Suppressor macrophage treated with lipopolysaccharide for 4 hours (primary cell): Measurements from ENCODE around the gene IKZF2.

Source experiments
- DNase-seq: peaks from one replicate; pipeline ENCODE4 v3.0.0-alpha.2; 2020

The IKZF2 gene

GRCh38 chr2:213098612-213099011, 52.8 kb downstream of the IKZF2 start:
- DNase-seq, result no peak

DNA sequence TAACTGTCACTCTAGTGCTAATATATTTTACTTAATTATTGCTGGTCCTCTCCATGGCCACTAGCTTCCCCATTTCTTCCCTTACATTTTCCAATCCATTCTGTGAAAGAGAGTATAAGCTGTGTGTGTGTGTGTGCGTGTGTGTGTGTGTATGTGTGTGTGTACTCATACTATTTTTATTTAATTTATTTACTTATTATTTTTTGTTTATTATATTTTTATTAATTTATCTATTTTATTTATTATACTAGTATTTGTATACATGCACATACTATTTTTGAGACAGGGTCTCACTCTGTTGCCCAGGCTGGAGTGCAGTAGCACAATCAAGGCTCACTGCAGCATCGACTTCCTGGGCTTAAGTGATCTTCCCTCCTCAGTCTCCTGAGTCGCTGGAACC, 59.6 kb downstream of the IKZF2 start:
- no peak for DNase-seq

DNA sequence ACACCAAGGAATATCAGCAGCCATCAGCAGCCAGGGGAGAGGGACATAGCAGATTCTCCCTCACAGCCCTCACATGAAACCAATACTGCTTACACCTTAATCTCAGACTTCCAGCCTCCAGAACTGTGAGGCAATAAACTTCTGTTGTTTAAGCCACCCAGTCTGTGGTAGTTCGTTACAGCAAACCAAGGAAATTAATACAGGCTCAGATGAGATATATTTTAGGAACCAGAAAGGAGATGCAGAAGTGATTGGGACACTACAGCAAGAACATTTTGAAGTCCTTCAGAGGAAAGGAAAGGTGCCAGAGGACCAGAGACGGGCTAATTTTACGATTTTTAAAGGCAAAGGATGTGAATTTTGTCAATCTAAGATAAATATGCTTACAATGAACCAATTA, 60.6 kb downstream of the IKZF2 start:
- no peak for DNase-seq

- DNase-seq, result no peak
Observed at GRCh38 chr2:213089438-213089837, 62.0 kb downstream of the IKZF2 start.

- DNase-seq, result no peak
Observed at GRCh38 chr2:213087040-213087439, 64.4 kb downstream of the IKZF2 start.

GRCh38 chr2:213086571-213086970, 64.8 kb downstream of the IKZF2 start:
- no peak for DNase-seq

- no peak for DNase-seq
Observed at GRCh38 chr2:213086050-213086449, 65.4 kb downstream of the IKZF2 start.

- DNase-seq, result no peak
Observed at GRCh38 chr2:213085538-213085937, 65.9 kb downstream of the IKZF2 start.

- no peak for DNase-seq
Observed at GRCh38 chr2:213084261-213084660, 67.2 kb downstream of the IKZF2 start.

DNA sequence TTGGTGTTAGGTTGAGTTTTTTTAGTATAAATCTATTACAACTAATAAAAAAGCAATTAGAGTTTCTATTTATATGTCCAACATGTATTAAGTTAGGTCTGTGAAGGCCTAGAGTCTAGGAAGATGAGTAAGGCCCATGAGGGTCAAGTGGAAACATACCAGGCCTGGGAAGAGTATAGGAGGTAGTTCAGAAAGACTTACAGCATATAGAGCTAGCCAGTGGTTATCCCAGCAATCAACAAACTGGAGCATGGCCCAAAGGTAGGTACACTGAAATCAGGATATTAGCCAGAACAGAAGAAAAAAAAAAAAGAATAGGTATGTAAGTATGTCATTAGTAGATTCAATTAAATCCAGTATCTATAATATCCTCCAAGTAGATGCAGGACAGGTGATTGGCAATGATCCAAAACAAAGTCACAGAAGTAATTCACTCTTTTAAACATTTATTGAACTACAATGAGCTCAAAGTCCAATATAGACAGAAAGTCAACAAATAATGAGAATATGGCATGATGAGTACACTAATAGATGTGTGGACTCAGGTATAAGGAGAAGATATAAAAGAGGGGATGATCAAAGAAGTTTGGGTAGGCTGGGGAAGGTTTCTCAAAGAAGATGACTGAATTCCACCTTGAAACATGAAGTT, 70.3 kb downstream of the IKZF2 start:
- no peak for DNase-seq

DNA sequence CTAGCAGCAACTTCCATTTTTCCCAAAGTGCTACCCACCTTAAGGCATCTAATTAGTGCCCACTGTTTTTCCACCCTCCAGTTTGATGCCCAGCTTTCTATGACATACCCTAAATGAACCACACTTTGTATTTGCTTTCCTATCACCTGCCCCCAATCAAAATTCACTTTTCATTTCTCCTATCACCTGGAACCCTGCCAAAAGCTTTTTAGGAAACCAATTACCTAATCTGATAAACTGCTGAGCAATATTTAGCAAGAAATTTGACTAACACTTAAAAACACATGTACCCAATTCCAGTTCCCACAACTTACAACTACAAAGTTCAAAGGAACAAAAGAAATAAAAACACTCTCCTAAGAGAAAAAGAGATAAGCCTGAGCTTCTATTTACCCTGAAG, 71.7 kb downstream of the IKZF2 start:
- no peak for DNase-seq

DNA sequence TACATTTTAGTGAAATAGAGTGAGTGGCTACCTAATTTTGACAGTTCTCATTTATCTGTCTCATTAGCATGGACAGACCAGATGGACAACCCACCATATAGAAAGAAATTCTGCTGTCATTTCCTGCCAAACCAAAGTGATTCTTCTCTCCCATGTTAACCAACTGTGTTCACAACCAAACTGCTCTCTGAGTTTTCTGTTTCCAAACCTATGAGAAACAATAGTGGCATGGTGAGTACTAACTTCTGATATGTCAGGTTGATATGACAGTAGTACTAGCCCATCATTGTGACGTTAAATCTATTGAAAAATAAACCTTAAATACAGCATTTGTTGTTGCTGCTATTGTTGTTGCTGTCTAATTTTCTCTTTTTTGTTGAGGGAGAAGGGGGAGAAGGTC, 72.7 kb downstream of the IKZF2 start:
- no peak for DNase-seq

- DNase-seq, result no peak
Observed at GRCh38 chr2:213069531-213069930, 81.9 kb downstream of the IKZF2 start.

DNA sequence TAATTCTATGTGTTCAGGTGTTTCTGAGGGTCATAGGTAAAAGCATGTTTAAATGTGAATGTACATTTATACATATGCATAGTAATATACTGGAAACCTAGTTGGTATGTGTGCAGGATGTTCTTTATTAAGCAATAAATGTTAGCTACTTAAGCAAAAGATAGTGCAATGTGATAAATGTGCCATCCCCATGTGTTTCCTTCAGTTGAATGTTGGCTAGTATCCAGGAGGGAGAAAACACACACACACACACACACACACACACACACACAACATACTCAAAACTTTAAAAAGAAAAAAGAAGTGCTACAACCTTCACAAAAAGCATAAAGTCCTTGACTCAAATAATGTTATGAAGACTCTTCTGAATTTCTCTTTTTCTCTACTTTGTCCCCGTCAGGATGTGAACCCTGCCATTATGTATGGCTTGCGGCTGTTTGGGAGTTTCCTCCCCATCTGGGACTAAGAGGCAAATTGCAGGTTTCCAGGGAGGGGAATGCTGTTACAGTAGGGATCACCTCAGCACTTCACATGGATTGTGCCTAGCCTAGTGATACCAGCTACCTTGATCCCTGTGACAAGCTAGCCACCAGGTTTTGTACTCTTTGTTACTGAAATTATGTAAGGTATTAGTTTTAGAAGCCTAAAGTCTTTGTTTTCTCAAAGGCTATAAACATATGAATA, 82.6 kb downstream of the IKZF2 start:
- no peak for DNase-seq

GRCh38 chr2:213067888-213068287, 83.5 kb downstream of the IKZF2 start:
- no peak for DNase-seq

DNA sequence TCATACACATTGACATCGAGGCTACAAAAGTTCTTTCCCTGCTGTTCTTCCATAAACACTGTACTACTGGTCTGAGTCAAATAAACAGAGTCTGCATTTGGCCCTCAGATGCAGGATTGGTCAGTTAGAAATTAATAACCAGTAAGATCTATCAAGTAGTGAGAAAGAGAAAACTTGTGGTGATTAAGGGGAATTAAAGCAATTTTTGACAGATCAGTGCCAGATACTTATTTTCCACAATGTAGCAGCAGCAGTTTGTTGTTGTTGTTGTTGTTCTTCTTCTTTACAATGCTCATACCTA, 85.0 kb downstream of the IKZF2 start:
- no peak for DNase-seq

- no peak for DNase-seq
Observed at GRCh38 chr2:213065583-213066442, 85.6 kb downstream of the IKZF2 start.

GRCh38 chr2:213064099-213064498, 87.3 kb downstream of the IKZF2 start:
- DNase-seq, result no peak

DNA sequence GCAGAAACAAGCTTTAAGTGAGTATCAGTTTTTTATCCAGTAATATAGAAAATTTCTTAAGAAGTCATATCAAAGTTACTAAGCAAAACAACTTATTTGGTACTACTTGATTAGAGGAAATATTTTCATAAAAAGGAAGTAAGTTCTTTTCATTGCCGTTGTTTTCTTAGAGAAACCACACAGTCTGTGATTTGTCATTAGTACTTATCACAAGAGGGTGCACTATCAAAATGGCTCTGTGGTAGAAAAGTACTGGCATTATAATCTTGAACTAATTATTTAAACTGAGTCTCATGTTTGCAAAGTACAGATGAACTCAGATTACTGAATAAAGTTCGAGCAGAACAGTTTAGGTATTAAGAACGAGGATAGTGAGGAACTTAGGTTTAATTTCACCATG, 93.4 kb downstream of the IKZF2 start:
- no peak for DNase-seq

DNA sequence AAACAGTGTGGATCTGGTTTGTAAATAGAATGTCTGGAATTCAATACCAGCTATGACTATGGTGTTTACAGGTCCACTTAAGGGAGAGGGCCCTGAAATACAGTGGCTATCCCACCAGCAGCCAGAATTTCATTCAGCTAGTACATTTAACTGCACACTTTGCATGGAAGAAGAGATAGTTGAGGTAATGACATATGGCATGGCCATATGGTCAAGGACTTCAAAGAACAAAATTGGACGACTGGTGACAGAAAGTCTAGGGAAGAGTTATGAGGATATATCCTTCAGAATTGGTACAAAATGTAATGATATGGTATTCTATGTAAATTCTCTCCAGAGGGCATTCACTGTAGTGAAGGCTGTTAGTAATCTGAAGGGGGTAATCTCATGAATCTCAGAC, 105.0 kb downstream of the IKZF2 start:
- DNase-seq, result no peak

DNA sequence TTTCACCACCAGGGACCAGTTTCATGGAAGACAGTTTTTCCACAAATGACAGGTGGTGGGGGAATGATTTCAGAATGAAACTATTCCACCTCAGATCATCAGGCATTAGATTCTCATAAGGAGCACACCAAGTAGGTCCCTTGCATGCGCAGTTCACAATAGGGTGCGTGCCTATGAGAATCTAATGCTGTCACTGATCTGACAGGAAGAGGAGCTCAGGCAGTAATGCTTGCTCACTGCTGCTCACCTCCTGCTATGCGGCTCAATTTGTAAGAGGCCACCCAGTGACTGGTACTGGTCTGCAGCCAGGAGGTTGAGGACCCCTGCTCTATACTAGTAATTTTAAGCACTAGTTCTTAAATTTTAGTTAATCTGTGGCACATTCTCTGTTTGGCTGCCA, 107.8 kb downstream of the IKZF2 start:
- no peak for DNase-seq

DNA sequence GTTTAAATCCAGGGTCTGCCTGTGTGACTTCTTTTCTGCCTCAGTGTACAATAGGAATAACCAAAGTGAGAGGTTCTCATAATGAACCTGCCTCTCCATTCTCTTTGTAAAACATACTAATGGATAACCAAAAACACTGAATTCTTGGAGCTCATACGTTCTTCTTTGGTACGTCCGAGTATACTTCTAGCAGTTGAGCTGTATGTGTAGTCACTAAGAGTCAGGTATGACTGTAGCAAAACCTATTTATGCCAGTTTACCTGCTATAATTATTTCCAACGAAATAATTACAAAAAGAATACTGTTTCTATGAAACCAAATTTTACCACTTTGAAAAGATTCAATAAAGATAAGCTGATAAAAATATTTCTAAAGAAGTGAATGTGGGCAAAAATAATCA, 109.2 kb downstream of the IKZF2 start:
- no peak for DNase-seq

DNA sequence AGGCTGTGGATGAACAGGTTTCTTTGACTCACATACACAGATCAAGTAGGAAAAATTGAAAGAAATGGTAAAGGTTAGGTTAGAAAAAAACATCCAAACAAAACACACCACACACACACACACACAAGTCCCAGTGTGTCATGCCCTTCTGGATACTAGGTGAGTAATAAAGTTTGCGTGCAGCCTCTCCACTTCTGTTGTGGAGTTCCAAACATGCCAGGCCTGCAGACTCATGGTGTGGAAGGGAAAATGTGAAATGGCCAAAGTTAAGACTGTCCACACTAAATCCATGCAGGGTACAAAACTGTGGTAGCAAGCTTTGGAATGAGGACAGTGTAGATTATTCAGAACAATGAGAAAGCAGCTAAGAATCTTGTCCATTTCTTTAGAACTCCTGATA, 114.6 kb downstream of the IKZF2 start:
- no peak for DNase-seq

DNA sequence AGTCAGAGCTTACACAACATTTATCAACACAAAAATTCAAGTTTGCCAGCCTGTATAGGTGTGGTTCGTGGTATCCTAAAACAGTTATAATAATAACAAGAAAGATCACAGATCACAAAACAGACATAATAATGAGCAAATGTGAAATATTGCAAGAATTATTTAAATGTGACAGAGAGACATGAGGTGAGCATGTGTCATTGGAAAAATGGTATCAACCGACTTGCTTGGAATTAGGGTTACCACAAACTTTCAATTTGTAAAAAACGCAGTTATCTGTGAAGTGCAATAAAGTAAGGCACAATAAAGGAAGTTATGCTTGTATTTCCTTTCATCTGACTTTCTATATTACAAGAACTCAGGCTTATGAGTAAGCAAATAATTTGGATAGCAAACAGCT, 116.8 kb downstream of the IKZF2 start:
- DNase-seq, result peak; percentile 4
